Neural cell (in vitro differentiated cells): ENCODE measurements around the gene NYAP2.

Experiments used
- EP300 ChIP-seq: fragments of 450-650 bp; conservative IDR thresholded peaks from 2 replicates; pipeline ENCODE4 v1.6.1; 2014; ENCODE audit warnings: antibody characterized with exemption, mild to moderate bottlenecking, moderate library complexity; ENCODE audit not compliant: poor library complexity, severe bottlenecking
- EZH2 ChIP-seq: fragments of 200-600, 300-800 bp; shearing (Covaris generic), sonication (generic); IDR thresholded peaks from 2 replicates; pipeline ENCODE4 v1.6.1; 2014; ENCODE audit warnings: antibody characterized with exemption, low read length, borderline replicate concordance, mild to moderate bottlenecking; ENCODE audit not compliant: insufficient read depth, poor library complexity, severe bottlenecking
- MXI1 ChIP-seq: fragments of 450-650 bp; conservative IDR thresholded peaks from 2 replicates; pipeline ENCODE4 v1.6.1; 2014; ENCODE audit warnings: antibody characterized with exemption, mild to moderate bottlenecking; ENCODE audit not compliant: poor library complexity, severe bottlenecking
- POLR2AphosphoS5 ChIP-seq: IDR thresholded peaks from 2 replicates; pipeline ENCODE4 v1.6.1; 2012
- RAD21 ChIP-seq: fragments of 450-650 bp; conservative IDR thresholded peaks from 2 replicates; pipeline ENCODE4 v1.6.1; 2014; ENCODE audit warnings: antibody characterized with exemption, mild to moderate bottlenecking, moderate library complexity
- SMC3 ChIP-seq: fragments of 450-650 bp; conservative IDR thresholded peaks from 2 replicates; pipeline ENCODE4 v1.6.1; 2014; ENCODE audit warnings: antibody characterized with exemption, mild to moderate bottlenecking, moderate library complexity; ENCODE audit not compliant: poor library complexity
- TAF1 ChIP-seq: IDR thresholded peaks from 2 replicates; pipeline ENCODE4 v1.6.1; 2012; ENCODE audit warnings: low read depth
- TF ChIP-seq, protein P1 (sequence below): fragments of 450-650 bp; IDR thresholded peaks from 2 replicates; pipeline ENCODE4 v1.5.1; 2014; ENCODE audit warnings: antibody characterized with exemption, mild to moderate bottlenecking, moderate library complexity; ENCODE audit not compliant: poor library complexity, severe bottlenecking
- TF ChIP-seq, protein P2 (sequence below): IDR thresholded peaks from 2 replicates; pipeline ENCODE4 v1.6.1; 2012; ENCODE audit warnings: borderline replicate concordance

DNA sequence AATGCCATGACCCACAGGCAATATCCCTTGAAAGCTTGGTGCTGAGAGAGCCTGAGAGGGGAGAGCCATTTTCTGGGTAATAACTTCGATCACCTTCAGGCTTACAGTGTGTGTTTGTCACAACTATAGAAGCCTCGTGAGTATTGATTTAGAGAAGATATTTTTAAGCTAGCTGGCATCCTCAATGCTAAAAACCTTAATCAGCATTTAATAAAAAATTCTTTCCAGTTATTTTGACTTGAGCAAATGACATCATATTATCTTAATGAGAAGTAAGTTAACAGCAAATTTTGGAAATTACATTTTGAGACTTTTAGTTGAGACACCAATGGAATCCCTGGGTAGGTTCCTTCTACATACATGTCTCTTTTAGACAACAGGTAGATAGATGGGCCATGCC, 283.7 kb downstream of the NYAP2 start:
- no peak for TF ChIP-seq EZH2
- TF ChIP-seq, protein P1, sequence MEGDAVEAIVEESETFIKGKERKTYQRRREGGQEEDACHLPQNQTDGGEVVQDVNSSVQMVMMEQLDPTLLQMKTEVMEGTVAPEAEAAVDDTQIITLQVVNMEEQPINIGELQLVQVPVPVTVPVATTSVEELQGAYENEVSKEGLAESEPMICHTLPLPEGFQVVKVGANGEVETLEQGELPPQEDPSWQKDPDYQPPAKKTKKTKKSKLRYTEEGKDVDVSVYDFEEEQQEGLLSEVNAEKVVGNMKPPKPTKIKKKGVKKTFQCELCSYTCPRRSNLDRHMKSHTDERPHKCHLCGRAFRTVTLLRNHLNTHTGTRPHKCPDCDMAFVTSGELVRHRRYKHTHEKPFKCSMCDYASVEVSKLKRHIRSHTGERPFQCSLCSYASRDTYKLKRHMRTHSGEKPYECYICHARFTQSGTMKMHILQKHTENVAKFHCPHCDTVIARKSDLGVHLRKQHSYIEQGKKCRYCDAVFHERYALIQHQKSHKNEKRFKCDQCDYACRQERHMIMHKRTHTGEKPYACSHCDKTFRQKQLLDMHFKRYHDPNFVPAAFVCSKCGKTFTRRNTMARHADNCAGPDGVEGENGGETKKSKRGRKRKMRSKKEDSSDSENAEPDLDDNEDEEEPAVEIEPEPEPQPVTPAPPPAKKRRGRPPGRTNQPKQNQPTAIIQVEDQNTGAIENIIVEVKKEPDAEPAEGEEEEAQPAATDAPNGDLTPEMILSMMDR = no peak
- TF ChIP-seq EP300 = no peak
- TF ChIP-seq, protein P2, sequence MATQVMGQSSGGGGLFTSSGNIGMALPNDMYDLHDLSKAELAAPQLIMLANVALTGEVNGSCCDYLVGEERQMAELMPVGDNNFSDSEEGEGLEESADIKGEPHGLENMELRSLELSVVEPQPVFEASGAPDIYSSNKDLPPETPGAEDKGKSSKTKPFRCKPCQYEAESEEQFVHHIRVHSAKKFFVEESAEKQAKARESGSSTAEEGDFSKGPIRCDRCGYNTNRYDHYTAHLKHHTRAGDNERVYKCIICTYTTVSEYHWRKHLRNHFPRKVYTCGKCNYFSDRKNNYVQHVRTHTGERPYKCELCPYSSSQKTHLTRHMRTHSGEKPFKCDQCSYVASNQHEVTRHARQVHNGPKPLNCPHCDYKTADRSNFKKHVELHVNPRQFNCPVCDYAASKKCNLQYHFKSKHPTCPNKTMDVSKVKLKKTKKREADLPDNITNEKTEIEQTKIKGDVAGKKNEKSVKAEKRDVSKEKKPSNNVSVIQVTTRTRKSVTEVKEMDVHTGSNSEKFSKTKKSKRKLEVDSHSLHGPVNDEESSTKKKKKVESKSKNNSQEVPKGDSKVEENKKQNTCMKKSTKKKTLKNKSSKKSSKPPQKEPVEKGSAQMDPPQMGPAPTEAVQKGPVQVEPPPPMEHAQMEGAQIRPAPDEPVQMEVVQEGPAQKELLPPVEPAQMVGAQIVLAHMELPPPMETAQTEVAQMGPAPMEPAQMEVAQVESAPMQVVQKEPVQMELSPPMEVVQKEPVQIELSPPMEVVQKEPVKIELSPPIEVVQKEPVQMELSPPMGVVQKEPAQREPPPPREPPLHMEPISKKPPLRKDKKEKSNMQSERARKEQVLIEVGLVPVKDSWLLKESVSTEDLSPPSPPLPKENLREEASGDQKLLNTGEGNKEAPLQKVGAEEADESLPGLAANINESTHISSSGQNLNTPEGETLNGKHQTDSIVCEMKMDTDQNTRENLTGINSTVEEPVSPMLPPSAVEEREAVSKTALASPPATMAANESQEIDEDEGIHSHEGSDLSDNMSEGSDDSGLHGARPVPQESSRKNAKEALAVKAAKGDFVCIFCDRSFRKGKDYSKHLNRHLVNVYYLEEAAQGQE = no peak
- no peak for TF ChIP-seq POLR2AphosphoS5
- TF ChIP-seq MXI1 = no peak
- no peak for TF ChIP-seq TAF1
- TF ChIP-seq RAD21 = no peak
- TF ChIP-seq SMC3 = no peak
